ENCODE data around the gene RNF225. TPM values are rescaled to one million over a fixed set of nuclear protein-coding genes. Genes with fewer than 3 reads are reported as not detected.
A peak's percentile ranks its signal among the peaks of the same experiment; 100 is the strongest.

Gene RNF225
- total RNA-seq, 2 donors from 2014 or later: not detected

GRCh38 chr19:58385313-58385890, 10.1 kb upstream of the RNF225 start:
- no peak overlapping the region for H3K4me3 ChIP-seq
- H3K36me3 ChIP-seq: no peaks in the 10 kb centered on the region
- TF ChIP-seq, protein P1, sequence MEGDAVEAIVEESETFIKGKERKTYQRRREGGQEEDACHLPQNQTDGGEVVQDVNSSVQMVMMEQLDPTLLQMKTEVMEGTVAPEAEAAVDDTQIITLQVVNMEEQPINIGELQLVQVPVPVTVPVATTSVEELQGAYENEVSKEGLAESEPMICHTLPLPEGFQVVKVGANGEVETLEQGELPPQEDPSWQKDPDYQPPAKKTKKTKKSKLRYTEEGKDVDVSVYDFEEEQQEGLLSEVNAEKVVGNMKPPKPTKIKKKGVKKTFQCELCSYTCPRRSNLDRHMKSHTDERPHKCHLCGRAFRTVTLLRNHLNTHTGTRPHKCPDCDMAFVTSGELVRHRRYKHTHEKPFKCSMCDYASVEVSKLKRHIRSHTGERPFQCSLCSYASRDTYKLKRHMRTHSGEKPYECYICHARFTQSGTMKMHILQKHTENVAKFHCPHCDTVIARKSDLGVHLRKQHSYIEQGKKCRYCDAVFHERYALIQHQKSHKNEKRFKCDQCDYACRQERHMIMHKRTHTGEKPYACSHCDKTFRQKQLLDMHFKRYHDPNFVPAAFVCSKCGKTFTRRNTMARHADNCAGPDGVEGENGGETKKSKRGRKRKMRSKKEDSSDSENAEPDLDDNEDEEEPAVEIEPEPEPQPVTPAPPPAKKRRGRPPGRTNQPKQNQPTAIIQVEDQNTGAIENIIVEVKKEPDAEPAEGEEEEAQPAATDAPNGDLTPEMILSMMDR (IDR thresholded peaks at IDR 0.05): no peak
- no peak for DNase-seq
- no peaks in the 10 kb centered on the region for H3K9me3 ChIP-seq
- H3K9ac ChIP-seq (ENCODE audit: low read depth in 2 of 2, low read length in 2 of 2): peak overlapping the region; percentile 85 to 91
- H3K27me3 ChIP-seq: no peaks in the 10 kb centered on the region
- intact Hi-C loops (cut with DNase I): no loop called here
- peak overlapping the region; percentile 94 for H3K27ac ChIP-seq
- peaks cover 6% of the 10 kb centered on the region for H3K4me1 ChIP-seq

- peak overlapping the region; percentile 85 to 91 for H3K9ac ChIP-seq (ENCODE audit: low read depth in 2 of 2, low read length in 2 of 2)
- no peak for DNase-seq
- TF ChIP-seq, protein P1 (IDR thresholded peaks at IDR 0.05): no peak
- H3K27ac ChIP-seq: peak overlapping the region; percentile 94
- peak overlapping the region; percentile 85 for H3K4me3 ChIP-seq
- H3K36me3 ChIP-seq: peaks cover under 1% of the 10 kb centered on the region
- no peaks in the 10 kb centered on the region for H3K9me3 ChIP-seq
- H3K27me3 ChIP-seq: no peaks in the 10 kb centered on the region
- peaks cover 6% of the 10 kb centered on the region for H3K4me1 ChIP-seq
- intact Hi-C loops (cut with DNase I): no loop called here
Observed at GRCh38 chr19:58385891-58386575, 9.4 kb upstream of the RNF225 start.

DNA sequence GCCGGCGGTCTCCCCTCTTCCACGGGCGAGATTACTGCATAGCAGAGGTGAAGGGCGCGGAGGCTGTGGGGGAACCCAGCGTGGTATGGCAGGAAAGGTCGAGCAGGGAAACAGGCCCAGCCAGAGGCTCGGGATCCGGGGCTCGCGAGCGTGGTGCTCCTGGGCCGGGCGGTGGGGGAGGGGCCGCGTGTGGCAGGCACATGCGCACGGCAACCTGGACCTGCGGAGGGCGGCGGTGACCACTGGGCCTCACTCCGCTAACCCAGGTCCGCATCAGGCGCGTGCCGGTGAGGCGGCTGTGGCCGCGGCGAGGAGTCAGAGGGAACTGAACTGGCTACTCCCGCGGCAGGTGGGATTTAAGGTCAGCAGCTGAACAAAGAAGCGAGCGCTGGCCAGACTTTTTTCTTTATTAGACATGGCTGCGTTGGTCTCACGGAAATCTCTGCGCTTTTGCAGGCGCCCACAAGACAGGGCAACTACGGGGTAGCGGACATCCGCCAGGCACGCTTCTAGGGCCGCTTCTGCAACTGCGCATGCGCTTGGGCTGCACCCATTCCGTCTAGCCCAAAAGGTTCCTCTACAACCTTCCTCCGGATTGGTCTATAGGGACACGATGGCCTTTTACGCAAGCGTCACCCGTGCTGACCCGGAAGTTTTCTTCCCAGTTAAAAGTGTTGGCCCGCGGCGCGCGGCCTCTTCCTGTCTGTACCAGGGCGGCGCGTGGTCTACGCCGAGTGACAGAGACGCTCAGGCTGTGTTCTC, 8.7 kb upstream of the RNF225 start, which contains the start of gene RPS5:
TSS of gene RPS5 (plus strand) at position 694 of the 762 bp plus-strand sequence. CDS start 869 bp downstream, outside the sequence.
- H3K27ac ChIP-seq: peak within 1 kb of the TSS; percentile 94
- H3K4me1 ChIP-seq: peaks cover 6% of the 10 kb centered on the region
- H3K4me3 ChIP-seq: peak within 1 kb of the TSS; percentile 85
- H3K27me3 ChIP-seq: no peaks in the 10 kb centered on the region
- intact Hi-C loops (cut with DNase I): no loop called here
- peak within 1 kb of the TSS; percentile 85 to 91 for H3K9ac ChIP-seq (ENCODE audit: low read depth in 2 of 2, low read length in 2 of 2)
- peak; percentile 98 for DNase-seq
- H3K36me3 ChIP-seq: peaks cover 7% of the 10 kb centered on the region
- TF ChIP-seq, protein P1 (IDR thresholded peaks at IDR 0.05): no peak
- H3K9me3 ChIP-seq: no peaks in the 10 kb centered on the region

- intact Hi-C loops (cut with DNase I): no loop called here
- peak overlapping the region; percentile 61 to 85 for H3K9ac ChIP-seq (ENCODE audit: low read depth in 2 of 2, low read length in 2 of 2)
- peaks cover 6% of the 10 kb centered on the region for H3K4me1 ChIP-seq
- TF ChIP-seq, protein P1 (IDR thresholded peaks at IDR 0.05): no peak
- no peaks in the 10 kb centered on the region for H3K9me3 ChIP-seq
- H3K4me3 ChIP-seq: peak overlapping the region; percentile 85
- H3K27me3 ChIP-seq: no peaks in the 10 kb centered on the region
- peaks cover 11% of the 10 kb centered on the region for H3K36me3 ChIP-seq
- peak overlapping the region; percentile 94 for H3K27ac ChIP-seq
- DNase-seq: no peak
Observed at GRCh38 chr19:58387338-58388174, 7.9 kb upstream of the RNF225 start.

- Histone ChIP-seq H3K9ac (ENCODE audit: low read depth in 2 of 2, low read length in 2 of 2) (peak overlapping the region; percentile 61 to 85), H3K36me3 (peaks cover 11% of the 10 kb centered on the region), H3K9me3 (no peaks in the 10 kb centered on the region), H3K27ac (no peak overlapping the region), H3K4me3 (peak overlapping the region; percentile 85), H3K27me3 (no peaks in the 10 kb centered on the region), H3K4me1 (peaks cover 6% of the 10 kb centered on the region)
- no peak for DNase-seq
- intact Hi-C loops (cut with DNase I): no loop called here
- TF ChIP-seq, protein P1 (IDR thresholded peaks at IDR 0.05): no peak
Observed at GRCh38 chr19:58388175-58388526, 7.3 kb upstream of the RNF225 start.
